ENCODE measurements around the gene CTIF. TPM values are rescaled to one million over a fixed set of nuclear protein-coding genes. Genes with fewer than 3 reads are reported as not detected.
A peak's percentile ranks its signal among the peaks of the same experiment; 100 is the strongest.

The CTIF gene
- total RNA-seq, 1 donor from 2014 or later: 137 TPM

GRCh38 chr18:48798334-48799245 lies 259.8 kb downstream of the CTIF start:
- peaks cover 11% of the 10 kb centered on the region for H3K4me1 Mint-ChIP-seq (ENCODE audit: low read depth, unreplicated experiment)
- TF ChIP-seq CTCF (IDR thresholded peaks at IDR 0.05; ENCODE audit: partially characterized antibody, unreplicated experiment): no peak
- DNase-seq: peak; percentile 7
- no peaks in the 10 kb centered on the region for H3K36me3 Mint-ChIP-seq (ENCODE audit: unreplicated experiment)
- peaks cover 17% of the 10 kb centered on the region for H3K9me3 Mint-ChIP-seq (ENCODE audit: unreplicated experiment)
- peaks cover 11% of the 10 kb centered on the region for H3K27me3 Mint-ChIP-seq (ENCODE audit: unreplicated experiment)
- H3K27ac Mint-ChIP-seq (ENCODE audit: unreplicated experiment): no peak overlapping the region
- H3K4me3 Mint-ChIP-seq (ENCODE audit: unreplicated experiment): no peak overlapping the region

GRCh38 chr18:48799724-48800315 lies 261.0 kb downstream of the CTIF start:
- no peak for TF ChIP-seq CTCF (IDR thresholded peaks at IDR 0.05; ENCODE audit: partially characterized antibody, unreplicated experiment)
- H3K27ac Mint-ChIP-seq (ENCODE audit: unreplicated experiment): no peak overlapping the region
- H3K9me3 Mint-ChIP-seq (ENCODE audit: unreplicated experiment): peaks cover 17% of the 10 kb centered on the region
- H3K36me3 Mint-ChIP-seq (ENCODE audit: unreplicated experiment): no peaks in the 10 kb centered on the region
- no peak overlapping the region for H3K4me3 Mint-ChIP-seq (ENCODE audit: unreplicated experiment)
- peaks cover under 1% of the 10 kb centered on the region for H3K4me1 Mint-ChIP-seq (ENCODE audit: low read depth, unreplicated experiment)
- DNase-seq: no peak
- peaks cover 17% of the 10 kb centered on the region for H3K27me3 Mint-ChIP-seq (ENCODE audit: unreplicated experiment)

DNA sequence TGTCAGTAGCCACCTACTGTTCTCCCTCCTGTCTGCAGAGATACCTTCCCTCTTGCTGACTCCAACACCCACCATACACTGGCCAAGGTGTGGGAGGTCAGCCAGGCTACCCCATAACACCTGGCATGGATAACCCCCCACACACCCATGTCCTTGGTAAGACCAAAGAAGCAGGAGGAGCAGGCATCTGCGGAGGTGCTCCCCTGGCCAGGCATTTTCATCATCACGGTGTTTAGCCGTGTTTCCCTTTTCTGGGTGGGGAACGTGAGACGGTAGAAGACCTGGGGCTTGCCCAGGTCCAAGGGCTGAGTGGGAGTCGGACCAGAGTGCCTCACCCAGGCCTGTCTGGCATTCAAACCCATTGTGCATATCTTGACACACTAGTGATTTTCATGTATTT lies 261.6 kb downstream of the CTIF start:
- Mint-ChIP-seq H3K4me3 (ENCODE audit: unreplicated experiment) (no peak overlapping the region), H3K36me3 (ENCODE audit: unreplicated experiment) (no peaks in the 10 kb centered on the region), H3K27me3 (ENCODE audit: unreplicated experiment) (peaks cover 17% of the 10 kb centered on the region), H3K9me3 (ENCODE audit: unreplicated experiment) (peaks cover 17% of the 10 kb centered on the region), H3K4me1 (ENCODE audit: low read depth, unreplicated experiment) (no peaks in the 10 kb centered on the region), H3K27ac (ENCODE audit: unreplicated experiment) (no peak overlapping the region)
- DNase-seq: peak; percentile 1
- no peak for TF ChIP-seq CTCF (IDR thresholded peaks at IDR 0.05; ENCODE audit: partially characterized antibody, unreplicated experiment)

DNA sequence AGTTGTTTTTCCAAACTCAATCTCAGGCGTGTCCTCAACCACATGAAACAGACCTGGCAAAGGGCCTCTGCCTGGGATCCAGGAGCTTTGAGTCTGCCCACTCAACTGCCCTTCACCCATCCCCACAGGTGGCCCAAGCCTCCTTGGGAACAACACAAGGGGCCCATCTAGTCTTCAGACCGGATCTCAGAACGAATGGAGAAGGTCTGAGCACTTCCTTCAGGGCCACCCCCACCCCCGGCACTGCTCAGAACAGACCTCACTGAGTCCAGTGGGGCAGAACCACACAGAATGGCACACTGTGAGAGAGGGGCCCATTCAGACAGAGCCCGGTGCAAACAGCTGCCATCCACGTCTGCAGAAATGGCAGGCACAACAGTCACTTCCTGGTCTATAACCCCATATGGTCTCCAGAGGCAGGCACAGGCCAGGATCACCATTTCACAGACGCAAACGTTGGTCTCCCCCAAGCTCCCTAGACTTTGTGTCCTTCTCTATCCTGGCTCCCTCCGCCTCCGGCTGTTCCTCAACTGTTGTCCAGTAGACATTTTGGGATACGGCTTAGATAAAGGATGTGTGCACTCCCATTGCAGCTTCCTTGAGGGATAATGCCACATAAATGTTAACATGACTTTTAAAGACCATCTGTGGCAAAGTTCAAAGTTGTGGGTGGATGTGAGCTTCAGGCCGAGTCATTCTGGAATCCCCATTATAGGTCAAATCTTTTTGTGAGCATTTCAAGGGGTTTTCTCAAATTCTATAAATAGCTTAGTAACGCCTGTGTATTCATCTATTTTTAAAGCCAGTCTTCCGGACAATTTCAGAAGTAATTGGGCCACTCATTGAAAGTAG lies 262.3 kb downstream of the CTIF start:
- no peak for TF ChIP-seq CTCF (IDR thresholded peaks at IDR 0.05; ENCODE audit: partially characterized antibody, unreplicated experiment)
- no peak overlapping the region for H3K4me3 Mint-ChIP-seq (ENCODE audit: unreplicated experiment)
- H3K27ac Mint-ChIP-seq (ENCODE audit: unreplicated experiment): no peak overlapping the region
- H3K36me3 Mint-ChIP-seq (ENCODE audit: unreplicated experiment): no peaks in the 10 kb centered on the region
- peaks cover 22% of the 10 kb centered on the region for H3K27me3 Mint-ChIP-seq (ENCODE audit: unreplicated experiment)
- H3K4me1 Mint-ChIP-seq (ENCODE audit: low read depth, unreplicated experiment): no peaks in the 10 kb centered on the region
- peak; percentile 6 for DNase-seq
- H3K9me3 Mint-ChIP-seq (ENCODE audit: unreplicated experiment): peaks cover 17% of the 10 kb centered on the region
